Measurements from ENCODE around the gene AGBL1. TPM values are rescaled to one million over a fixed set of nuclear protein-coding genes. Genes with fewer than 3 reads are reported as not detected.

The AGBL1 gene
- total and polyA plus RNA-seq, 2 experiments from 2014 or later: 0.03 TPM; not detected in 1

DNA sequence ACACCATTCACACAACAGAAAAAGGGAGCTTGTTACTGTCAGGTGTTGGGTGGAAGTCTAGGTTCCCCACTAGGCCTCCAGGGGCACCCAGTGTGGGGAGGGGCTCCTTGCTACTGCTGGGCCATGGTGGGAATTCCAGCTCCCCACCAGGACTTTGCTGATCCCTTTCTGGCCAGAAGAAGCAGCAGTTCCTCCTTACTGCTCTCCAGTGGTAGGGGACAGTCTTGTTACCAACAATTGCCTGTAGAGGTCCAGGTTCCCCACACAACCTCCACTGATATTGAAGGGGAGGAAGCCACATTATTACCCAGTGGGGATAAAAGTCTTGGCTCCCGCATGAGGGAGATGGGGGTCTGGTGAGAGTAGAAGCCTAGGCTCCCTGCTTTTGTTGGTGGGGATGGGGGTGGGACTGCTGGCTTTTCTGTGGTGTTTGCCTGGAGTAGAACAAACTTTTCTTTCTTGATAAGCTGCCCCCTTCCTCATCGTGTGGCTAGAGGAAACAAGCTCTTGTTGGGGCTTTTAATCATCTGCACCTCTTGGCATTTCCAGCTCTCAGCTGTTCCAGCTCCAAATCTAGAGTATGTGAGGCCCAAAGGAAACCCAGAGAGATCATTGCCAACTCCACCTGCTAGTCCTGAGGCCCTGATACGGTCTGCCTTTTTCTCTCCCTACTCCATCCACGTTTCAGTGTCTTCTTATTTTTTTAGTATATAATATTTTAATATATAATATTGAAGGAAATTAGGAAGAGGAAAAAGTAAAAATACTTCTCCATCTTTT, 824.2 kb downstream of the AGBL1 start:
- peaks cover 3% of the 10 kb centered on the region; the same call in 1 of the 3 replicates for H3K9me3 Mint-ChIP-seq

More for the DNA sequence above, 824.2 kb downstream of the AGBL1 start:
- DNase-seq (ENCODE audit: low spot score) (no peak), ATAC-seq (no peak)
- TF ChIP-seq JUNB (IDR thresholded peaks at IDR 0.05; ENCODE audit: unreplicated experiment) (no peak), POLR2AphosphoS5 (IDR thresholded peaks at IDR 0.05; ENCODE audit: low read depth) (no peak), ZNF114 (CRISPR knock-in tag; IDR thresholded peaks at IDR 0.05) (no peak), CREB1 (CRISPR knock-in tag; IDR thresholded peaks at IDR 0.05; ENCODE audit: low read depth) (no peak), EZH2phosphoT487 (IDR thresholded peaks at IDR 0.05; ENCODE audit: unreplicated experiment) (no peak), STAT1 (IDR thresholded peaks at IDR 0.05; ENCODE audit: unreplicated experiment) (no peak)
- TF ChIP-seq, protein P1, sequence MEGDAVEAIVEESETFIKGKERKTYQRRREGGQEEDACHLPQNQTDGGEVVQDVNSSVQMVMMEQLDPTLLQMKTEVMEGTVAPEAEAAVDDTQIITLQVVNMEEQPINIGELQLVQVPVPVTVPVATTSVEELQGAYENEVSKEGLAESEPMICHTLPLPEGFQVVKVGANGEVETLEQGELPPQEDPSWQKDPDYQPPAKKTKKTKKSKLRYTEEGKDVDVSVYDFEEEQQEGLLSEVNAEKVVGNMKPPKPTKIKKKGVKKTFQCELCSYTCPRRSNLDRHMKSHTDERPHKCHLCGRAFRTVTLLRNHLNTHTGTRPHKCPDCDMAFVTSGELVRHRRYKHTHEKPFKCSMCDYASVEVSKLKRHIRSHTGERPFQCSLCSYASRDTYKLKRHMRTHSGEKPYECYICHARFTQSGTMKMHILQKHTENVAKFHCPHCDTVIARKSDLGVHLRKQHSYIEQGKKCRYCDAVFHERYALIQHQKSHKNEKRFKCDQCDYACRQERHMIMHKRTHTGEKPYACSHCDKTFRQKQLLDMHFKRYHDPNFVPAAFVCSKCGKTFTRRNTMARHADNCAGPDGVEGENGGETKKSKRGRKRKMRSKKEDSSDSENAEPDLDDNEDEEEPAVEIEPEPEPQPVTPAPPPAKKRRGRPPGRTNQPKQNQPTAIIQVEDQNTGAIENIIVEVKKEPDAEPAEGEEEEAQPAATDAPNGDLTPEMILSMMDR (conservative IDR thresholded peaks at IDR 0.05; ENCODE audit: low read depth in 2 of 2): 0 out of 4 replicates have a peak, but pooled peaks of 1 of the 2 experiments have one; percentile 0
- TF ChIP-seq, protein P2, sequence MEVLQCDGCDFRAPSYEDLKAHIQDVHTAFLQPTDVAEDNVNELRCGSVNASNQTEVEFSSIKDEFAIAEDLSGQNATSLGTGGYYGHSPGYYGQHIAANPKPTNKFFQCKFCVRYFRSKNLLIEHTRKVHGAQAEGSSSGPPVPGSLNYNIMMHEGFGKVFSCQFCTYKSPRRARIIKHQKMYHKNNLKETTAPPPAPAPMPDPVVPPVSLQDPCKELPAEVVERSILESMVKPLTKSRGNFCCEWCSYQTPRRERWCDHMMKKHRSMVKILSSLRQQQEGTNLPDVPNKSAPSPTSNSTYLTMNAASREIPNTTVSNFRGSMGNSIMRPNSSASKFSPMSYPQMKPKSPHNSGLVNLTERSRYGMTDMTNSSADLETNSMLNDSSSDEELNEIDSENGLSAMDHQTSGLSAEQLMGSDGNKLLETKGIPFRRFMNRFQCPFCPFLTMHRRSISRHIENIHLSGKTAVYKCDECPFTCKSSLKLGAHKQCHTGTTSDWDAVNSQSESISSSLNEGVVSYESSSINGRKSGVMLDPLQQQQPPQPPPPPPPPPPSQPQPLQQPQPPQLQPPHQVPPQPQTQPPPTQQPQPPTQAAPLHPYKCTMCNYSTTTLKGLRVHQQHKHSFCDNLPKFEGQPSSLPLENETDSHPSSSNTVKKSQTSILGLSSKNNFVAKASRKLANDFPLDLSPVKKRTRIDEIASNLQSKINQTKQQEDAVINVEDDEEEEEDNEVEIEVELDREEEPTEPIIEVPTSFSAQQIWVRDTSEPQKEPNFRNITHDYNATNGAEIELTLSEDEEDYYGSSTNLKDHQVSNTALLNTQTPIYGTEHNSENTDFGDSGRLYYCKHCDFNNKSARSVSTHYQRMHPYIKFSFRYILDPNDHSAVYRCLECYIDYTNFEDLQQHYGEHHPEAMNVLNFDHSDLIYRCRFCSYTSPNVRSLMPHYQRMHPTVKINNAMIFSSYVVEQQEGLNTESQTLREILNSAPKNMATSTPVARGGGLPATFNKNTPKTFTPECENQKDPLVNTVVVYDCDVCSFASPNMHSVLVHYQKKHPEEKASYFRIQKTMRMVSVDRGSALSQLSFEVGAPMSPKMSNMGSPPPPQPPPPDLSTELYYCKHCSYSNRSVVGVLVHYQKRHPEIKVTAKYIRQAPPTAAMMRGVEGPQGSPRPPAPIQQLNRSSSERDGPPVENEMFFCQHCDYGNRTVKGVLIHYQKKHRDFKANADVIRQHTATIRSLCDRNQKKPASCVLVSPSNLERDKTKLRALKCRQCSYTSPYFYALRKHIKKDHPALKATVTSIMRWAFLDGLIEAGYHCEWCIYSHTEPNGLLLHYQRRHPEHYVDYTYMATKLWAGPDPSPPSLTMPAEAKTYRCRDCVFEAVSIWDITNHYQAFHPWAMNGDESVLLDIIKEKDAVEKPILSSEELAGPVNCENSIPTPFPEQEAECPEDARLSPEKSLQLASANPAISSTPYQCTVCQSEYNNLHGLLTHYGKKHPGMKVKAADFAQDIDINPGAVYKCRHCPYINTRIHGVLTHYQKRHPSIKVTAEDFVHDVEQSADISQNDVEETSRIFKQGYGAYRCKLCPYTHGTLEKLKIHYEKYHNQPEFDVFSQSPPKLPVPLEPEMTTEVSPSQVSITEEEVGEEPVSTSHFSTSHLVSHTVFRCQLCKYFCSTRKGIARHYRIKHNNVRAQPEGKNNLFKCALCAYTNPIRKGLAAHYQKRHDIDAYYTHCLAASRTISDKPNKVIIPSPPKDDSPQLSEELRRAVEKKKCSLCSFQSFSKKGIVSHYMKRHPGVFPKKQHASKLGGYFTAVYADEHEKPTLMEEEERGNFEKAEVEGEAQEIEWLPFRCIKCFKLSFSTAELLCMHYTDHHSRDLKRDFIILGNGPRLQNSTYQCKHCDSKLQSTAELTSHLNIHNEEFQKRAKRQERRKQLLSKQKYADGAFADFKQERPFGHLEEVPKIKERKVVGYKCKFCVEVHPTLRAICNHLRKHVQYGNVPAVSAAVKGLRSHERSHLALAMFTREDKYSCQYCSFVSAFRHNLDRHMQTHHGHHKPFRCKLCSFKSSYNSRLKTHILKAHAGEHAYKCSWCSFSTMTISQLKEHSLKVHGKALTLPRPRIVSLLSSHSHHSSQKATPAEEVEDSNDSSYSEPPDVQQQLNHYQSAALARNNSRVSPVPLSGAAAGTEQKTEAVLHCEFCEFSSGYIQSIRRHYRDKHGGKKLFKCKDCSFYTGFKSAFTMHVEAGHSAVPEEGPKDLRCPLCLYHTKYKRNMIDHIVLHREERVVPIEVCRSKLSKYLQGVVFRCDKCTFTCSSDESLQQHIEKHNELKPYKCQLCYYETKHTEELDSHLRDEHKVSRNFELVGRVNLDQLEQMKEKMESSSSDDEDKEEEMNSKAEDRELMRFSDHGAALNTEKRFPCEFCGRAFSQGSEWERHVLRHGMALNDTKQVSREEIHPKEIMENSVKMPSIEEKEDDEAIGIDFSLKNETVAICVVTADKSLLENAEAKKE (CRISPR knock-in tag; IDR thresholded peaks at IDR 0.05): peak; percentile 86
- Histone ChIP-seq H3K79me2 (replicated peaks; ENCODE audit: insufficient read depth) (no peaks in the 10 kb centered on the region), H4K20me1 (replicated peaks; ENCODE audit: insufficient read depth) (no peaks in the 10 kb centered on the region), H2AFZ (peak overlapping the region; percentile 52; the same call in 1 of the 2 replicates), H3K4me3 (no peak overlapping the region), H3K27me3 (ENCODE audit: insufficient read depth) (no peaks in the 10 kb centered on the region), H3K4me1 (ENCODE audit: insufficient read depth) (0 out of 2 replicates have a peak, but pooled peaks cover 6% of the 10 kb centered on the region), H3K27ac (ENCODE audit: low read depth) (no peak overlapping the region), H3K9me2 (ENCODE audit: insufficient read depth) (no peaks in the 10 kb centered on the region; the same call in 1 of the 2 replicates), H3K36me3 (ENCODE audit: insufficient read depth) (no peaks in the 10 kb centered on the region), H3F3A (replicated peaks; ENCODE audit: low read depth) (no peaks in the 10 kb centered on the region), H3K4me2 (no peak overlapping the region)
- no peak overlapping the region for H3K27ac Mint-ChIP-seq
- peaks cover 3% of the 10 kb centered on the region for H3K27me3 Mint-ChIP-seq (ENCODE audit: insufficient read depth, low read depth, poor library complexity)
- H3K4me3 Mint-ChIP-seq: no peak overlapping the region
- H3K4me1 Mint-ChIP-seq: peaks cover 5% of the 10 kb centered on the region; the same call in 2 of the 3 replicates
- H3K36me3 Mint-ChIP-seq (ENCODE audit: low read depth): no peaks in the 10 kb centered on the region

All from GM23338 (cell line).